ENCODE data around the gene SPRED1. TPM values are rescaled to one million over a fixed set of nuclear protein-coding genes. Genes with fewer than 3 reads are reported as not detected.
"Not testable (repeated sequence)": the region's sequence is repeated elsewhere in the genome, so short reads cannot be mapped to it uniquely, and the experiment has no call there.

SPRED1 gene
- total RNA-seq, 2 experiments from 2014 or later, result 0.77 to 1.2 TPM

- POLR2A ChIA-PET, result no interaction called here
- Mint-ChIP-seq H3K9me3 (no peaks in the 10 kb centered on the region), H3K27ac (no peak overlapping the region), H3K27me3 (peaks cover 5% of the 10 kb centered on the region), H3K36me3 (no peaks in the 10 kb centered on the region), H3K4me1 (peaks cover 2% of the 10 kb centered on the region), H3K4me3 (no peak overlapping the region)
- ATAC-seq (ENCODE audit: low read depth), result no peak
- DNase-seq, result no peak
These were observed 23.3 kb downstream of the SPRED1 start for GRCh38 chr15:38275959-38276358.

GRCh38 chr15:38277281-38277680 lies 24.6 kb downstream of the SPRED1 start:
- H3K36me3 Mint-ChIP-seq; ATAC-seq (ENCODE audit: low read depth); H3K4me3 Mint-ChIP-seq; H3K9me3 Mint-ChIP-seq; H3K27me3 Mint-ChIP-seq; H3K4me1 Mint-ChIP-seq; POLR2A ChIA-PET; H3K27ac Mint-ChIP-seq; DNase-seq: not testable (repeated sequence)

- POLR2A ChIA-PET, result no interaction called here
- H3K27ac Mint-ChIP-seq, result no peak overlapping the region
These were observed 28.4 kb downstream of the SPRED1 start for GRCh38 chr15:38281031-38281430.

GRCh38 chr15:38283010-38283409 lies 30.4 kb downstream of the SPRED1 start:
- Mint-ChIP-seq H3K36me3 (no peaks in the 10 kb centered on the region), H3K27ac (no peak overlapping the region), H3K4me1 (no peaks in the 10 kb centered on the region), H3K4me3 (no peak overlapping the region), H3K9me3 (no peaks in the 10 kb centered on the region), H3K27me3 (peaks cover 13% of the 10 kb centered on the region)
- DNase-seq (no peak), ATAC-seq (ENCODE audit: low read depth) (no peak)
- POLR2A ChIA-PET, result no interaction called here

More at GRCh38 chr15:38281031-38281430, 28.4 kb downstream of the SPRED1 start:
- Mint-ChIP-seq H3K36me3 (no peaks in the 10 kb centered on the region), H3K27me3 (peaks cover 3% of the 10 kb centered on the region), H3K4me3 (no peak overlapping the region), H3K4me1 (no peaks in the 10 kb centered on the region), H3K9me3 (no peaks in the 10 kb centered on the region)
- DNase-seq (no peak), ATAC-seq (ENCODE audit: low read depth) (no peak)

GRCh38 chr15:38285456-38285855 lies 32.8 kb downstream of the SPRED1 start:
- no peaks in the 10 kb centered on the region for H3K4me1 Mint-ChIP-seq
- H3K4me3 Mint-ChIP-seq, result no peak overlapping the region
- POLR2A ChIA-PET, result no interaction called here
- ATAC-seq (ENCODE audit: low read depth) (no peak), DNase-seq (no peak)
- H3K36me3 Mint-ChIP-seq, result no peaks in the 10 kb centered on the region
- peaks cover 15% of the 10 kb centered on the region for H3K27me3 Mint-ChIP-seq
- H3K27ac Mint-ChIP-seq, result no peak overlapping the region
- no peaks in the 10 kb centered on the region for H3K9me3 Mint-ChIP-seq

- H3K27me3 Mint-ChIP-seq, result peaks cover 3% of the 10 kb centered on the region
- ATAC-seq (ENCODE audit: low read depth) (no peak), DNase-seq (no peak)
- POLR2A ChIA-PET, result no interaction called here
- H3K9me3 Mint-ChIP-seq, result peaks cover 2% of the 10 kb centered on the region
- no peaks in the 10 kb centered on the region for H3K4me1 Mint-ChIP-seq
- H3K36me3 Mint-ChIP-seq, result no peaks in the 10 kb centered on the region
- no peak overlapping the region for H3K27ac Mint-ChIP-seq
- H3K4me3 Mint-ChIP-seq, result no peak overlapping the region
These were observed 41.5 kb downstream of the SPRED1 start for GRCh38 chr15:38294126-38294525.

- no peaks in the 10 kb centered on the region for H3K27me3 Mint-ChIP-seq
- no peak overlapping the region for H3K4me3 Mint-ChIP-seq
- H3K36me3 Mint-ChIP-seq, result no peaks in the 10 kb centered on the region
- no peaks in the 10 kb centered on the region for H3K9me3 Mint-ChIP-seq
- peaks cover 4% of the 10 kb centered on the region for H3K4me1 Mint-ChIP-seq
- no peak overlapping the region for H3K27ac Mint-ChIP-seq
- POLR2A ChIA-PET, result no interaction called here
- DNase-seq (no peak), ATAC-seq (ENCODE audit: low read depth) (no peak)
These were observed 45.2 kb downstream of the SPRED1 start for GRCh38 chr15:38297623-38298388.

GRCh38 chr15:38299216-38299615 lies 46.6 kb downstream of the SPRED1 start:
- DNase-seq (no peak), ATAC-seq (ENCODE audit: low read depth) (no peak)
- Mint-ChIP-seq H3K4me3 (no peak overlapping the region), H3K4me1 (peaks cover 4% of the 10 kb centered on the region), H3K27me3 (no peaks in the 10 kb centered on the region), H3K36me3 (no peaks in the 10 kb centered on the region), H3K27ac (no peak overlapping the region), H3K9me3 (no peaks in the 10 kb centered on the region)
- POLR2A ChIA-PET, result no interaction called here

GRCh38 chr15:38300395-38300794 lies 47.8 kb downstream of the SPRED1 start:
- no peaks in the 10 kb centered on the region for H3K9me3 Mint-ChIP-seq
- H3K4me3 Mint-ChIP-seq, result no peak overlapping the region
- peaks cover 4% of the 10 kb centered on the region for H3K4me1 Mint-ChIP-seq
- ATAC-seq (ENCODE audit: low read depth), result no peak
- H3K27ac Mint-ChIP-seq, result no peak overlapping the region
- no peaks in the 10 kb centered on the region for H3K36me3 Mint-ChIP-seq
- H3K27me3 Mint-ChIP-seq, result no peaks in the 10 kb centered on the region
- POLR2A ChIA-PET, result no interaction called here
- DNase-seq, result no peak

GRCh38 chr15:38304481-38304880 lies 51.8 kb downstream of the SPRED1 start:
- H3K9me3 Mint-ChIP-seq, result no peaks in the 10 kb centered on the region
- peaks cover 4% of the 10 kb centered on the region for H3K4me1 Mint-ChIP-seq
- POLR2A ChIA-PET, result no interaction called here

GRCh38 chr15:38307251-38307650 lies 54.6 kb downstream of the SPRED1 start:
- DNase-seq (no peak), ATAC-seq (ENCODE audit: low read depth) (no peak)
- Mint-ChIP-seq H3K36me3 (no peaks in the 10 kb centered on the region), H3K4me1 (peaks cover 4% of the 10 kb centered on the region), H3K9me3 (no peaks in the 10 kb centered on the region), H3K27ac (no peak overlapping the region), H3K4me3 (no peak overlapping the region), H3K27me3 (peaks cover 7% of the 10 kb centered on the region)
- POLR2A ChIA-PET, result no interaction called here

More at GRCh38 chr15:38304481-38304880, 51.8 kb downstream of the SPRED1 start:
- no peak overlapping the region for H3K4me3 Mint-ChIP-seq
- no peaks in the 10 kb centered on the region for H3K36me3 Mint-ChIP-seq
- DNase-seq, result no peak
- no peak overlapping the region for H3K27ac Mint-ChIP-seq
- ATAC-seq (ENCODE audit: low read depth), result no peak
- H3K27me3 Mint-ChIP-seq, result peaks cover 2% of the 10 kb centered on the region

- Mint-ChIP-seq H3K4me1 (no peaks in the 10 kb centered on the region), H3K27me3 (peaks cover 11% of the 10 kb centered on the region), H3K27ac (no peak overlapping the region), H3K9me3 (no peaks in the 10 kb centered on the region), H3K36me3 (no peaks in the 10 kb centered on the region), H3K4me3 (no peak overlapping the region)
- no peak for ATAC-seq (ENCODE audit: low read depth)
- DNase-seq, result no peak
- POLR2A ChIA-PET, result no interaction called here
These were observed 55.4 kb downstream of the SPRED1 start for GRCh38 chr15:38307861-38308641.

- no peak for ATAC-seq (ENCODE audit: low read depth)
- H3K36me3 Mint-ChIP-seq, result no peaks in the 10 kb centered on the region
- DNase-seq, result no peak
- POLR2A ChIA-PET, result no interaction called here
- H3K4me3 Mint-ChIP-seq, result no peak overlapping the region
- peaks cover 13% of the 10 kb centered on the region for H3K27me3 Mint-ChIP-seq
- H3K4me1 Mint-ChIP-seq, result no peaks in the 10 kb centered on the region
- H3K27ac Mint-ChIP-seq, result no peak overlapping the region
- no peaks in the 10 kb centered on the region for H3K9me3 Mint-ChIP-seq
These were observed 56.2 kb downstream of the SPRED1 start for GRCh38 chr15:38308797-38309196.

- Mint-ChIP-seq H3K4me3 (no peak overlapping the region), H3K9me3 (no peaks in the 10 kb centered on the region), H3K4me1 (no peaks in the 10 kb centered on the region), H3K27ac (no peak overlapping the region), H3K36me3 (no peaks in the 10 kb centered on the region), H3K27me3 (peaks cover 18% of the 10 kb centered on the region)
- ATAC-seq (ENCODE audit: low read depth), result no peak
- POLR2A ChIA-PET, result no interaction called here
- no peak for DNase-seq
These were observed 59.6 kb downstream of the SPRED1 start for GRCh38 chr15:38312190-38312589.

Data from activated naive CD8-positive, alpha-beta T cell treated with anti-CD3 and anti-CD28 coated beads, Interleukin-2, amount 10 ng/mL, durations not matched to agents 7 days and 5 days (primary cell).